Kidney epithelial cell (primary cell): ENCODE data around the gene POLR3B. TPM values are rescaled to one million over a fixed set of nuclear protein-coding genes. Genes with fewer than 3 reads are reported as not detected.

ENCODE experiments used
- DNase-seq: peaks from one replicate; pipeline ENCODE4 v3.0.0-alpha.2; 2010; ENCODE audit warnings: low read depth
- H3K27me3 ChIP-seq: 2 replicates; pipeline ENCODE4 v1.6.0; 2011; ENCODE audit warnings: low read length; ENCODE audit not compliant: control insufficient read depth, insufficient read depth
- H3K36me3 ChIP-seq: 2 replicates; pipeline ENCODE4 v1.5.1; 2011; ENCODE audit warnings: low read length; ENCODE audit not compliant: control insufficient read depth, insufficient read depth
- H3K4me3 ChIP-seq: 2 replicates; pipeline ENCODE4 v1.5.1; 2011; ENCODE audit warnings: low read depth, mild to moderate bottlenecking, control low read depth, low read length
- CTCF ChIP-seq: IDR thresholded peaks from 2 replicates; pipeline ENCODE4 v1.5.1; 2011; ENCODE audit warnings: mild to moderate bottlenecking, moderate library complexity, low read length, control low read depth, inconsistent platforms; ENCODE audit not compliant: insufficient read depth, poor library complexity, severe bottlenecking
- total RNA-seq: library from RNA; depleted of rRNA; stranded (reverse); fragments of >200 nt; gene quantifications from 2 replicates; pipeline ENCODE4 v1.2.3, GENCODE V29; 2015

POLR3B gene
- total RNA-seq, 1 donor from 2014 or later: 9.3 TPM

- no peak overlapping the region for H3K4me3 ChIP-seq
- peaks cover 1% of the 10 kb centered on the region for H3K36me3 ChIP-seq
- TF ChIP-seq CTCF: peak; percentile 46
- no peak for DNase-seq
- H3K27me3 ChIP-seq: no peaks in the 10 kb centered on the region
These were observed 11.8 kb upstream of the POLR3B start for GRCh38 chr12:106345746-106346145.

- no peak for DNase-seq
- H3K27me3 ChIP-seq: no peaks in the 10 kb centered on the region
- H3K4me3 ChIP-seq: no peak overlapping the region
- TF ChIP-seq CTCF: no peak
- no peaks in the 10 kb centered on the region for H3K36me3 ChIP-seq
These were observed 9.1 kb upstream of the POLR3B start for GRCh38 chr12:106348411-106348810.

- Histone ChIP-seq H3K27me3 (no peaks in the 10 kb centered on the region), H3K36me3 (no peaks in the 10 kb centered on the region), H3K4me3 (no peak overlapping the region)
- no peak for TF ChIP-seq CTCF
- DNase-seq: no peak
These were observed 4.4 kb upstream of the POLR3B start for GRCh38 chr12:106353175-106353574.

DNA sequence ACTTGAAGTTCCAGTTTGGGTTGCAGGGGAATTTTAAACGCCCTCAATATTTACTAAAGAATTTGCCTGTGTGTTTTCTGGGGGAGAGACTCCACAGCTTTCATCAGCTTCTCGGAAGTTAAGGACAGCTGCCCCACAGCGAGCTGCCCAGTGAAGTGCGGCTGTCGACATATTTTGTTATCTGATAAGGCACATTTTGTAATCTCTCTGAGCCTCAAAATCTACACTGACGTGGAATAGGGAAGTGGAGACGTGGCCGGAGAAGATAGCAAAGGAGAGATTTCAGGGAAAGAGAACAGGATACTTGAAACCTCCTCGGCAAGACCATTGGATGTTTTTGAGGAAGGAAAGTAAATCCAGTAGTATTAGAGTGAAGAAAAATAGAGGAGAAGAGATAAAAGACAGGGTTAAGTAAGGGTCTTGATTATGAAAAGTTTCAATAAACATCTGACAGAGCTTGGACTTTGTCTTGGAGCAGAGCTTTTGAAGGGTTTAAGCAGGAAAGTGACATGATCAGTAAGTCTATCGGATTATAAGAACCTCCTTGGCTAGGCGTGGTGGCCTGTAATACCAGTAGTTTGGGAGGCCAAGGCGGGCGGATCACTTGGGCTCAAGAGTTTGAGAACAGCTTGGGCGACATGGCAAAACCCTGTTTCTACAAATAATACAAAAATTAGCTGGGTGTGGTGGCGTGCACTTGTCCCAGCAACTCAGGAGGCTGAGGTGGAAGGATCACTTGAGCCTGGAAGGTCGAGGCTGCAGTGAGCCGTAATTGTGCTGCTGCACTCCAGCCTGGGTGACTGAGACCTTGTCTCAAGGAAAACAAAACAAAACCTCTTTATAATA, 1.1 kb downstream of the POLR3B start:
- DNase-seq: no peak
- H3K36me3 ChIP-seq: no peaks in the 10 kb centered on the region
- H3K4me3 ChIP-seq: peak overlapping the region; percentile 76
- no peak for TF ChIP-seq CTCF
- H3K27me3 ChIP-seq: no peaks in the 10 kb centered on the region

DNA sequence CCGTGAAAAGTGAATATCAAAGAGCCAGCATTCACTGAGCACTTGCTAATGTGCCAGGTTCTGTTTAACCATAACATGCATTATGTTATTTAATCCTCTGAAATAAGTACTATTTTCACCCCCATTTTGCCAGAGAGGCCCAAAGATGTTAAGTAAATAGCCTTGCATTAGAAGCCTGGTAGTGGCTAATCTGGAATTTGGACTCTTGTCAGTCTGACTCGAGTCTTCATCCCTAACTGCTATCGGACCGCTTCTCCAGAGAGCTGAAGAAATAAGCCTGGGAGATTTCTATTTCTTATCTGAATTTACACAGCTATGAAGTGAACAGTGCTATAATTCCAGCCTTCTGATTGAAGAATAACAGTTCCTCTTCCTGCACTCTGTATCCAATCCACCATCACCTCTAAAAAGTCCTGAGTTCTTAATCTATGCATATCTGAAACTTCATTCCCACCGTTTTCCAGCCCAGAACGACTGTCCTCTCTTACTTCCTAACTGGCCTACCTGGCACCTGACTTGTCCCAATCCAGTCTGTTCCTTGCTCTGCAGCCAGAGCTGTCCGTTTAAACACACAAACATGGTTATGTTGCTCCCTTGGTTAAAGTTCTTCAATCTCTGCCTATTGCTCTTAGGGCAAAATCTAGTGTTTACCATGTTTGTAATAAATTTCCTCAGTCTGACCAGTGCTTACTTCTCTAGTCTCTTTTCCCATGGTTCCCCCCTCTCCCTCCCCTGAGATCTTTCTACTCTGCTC, 2.3 kb downstream of the POLR3B start:
- Histone ChIP-seq H3K36me3 (no peaks in the 10 kb centered on the region), H3K4me3 (no peak overlapping the region), H3K27me3 (no peaks in the 10 kb centered on the region)
- no peak for TF ChIP-seq CTCF
- DNase-seq: no peak
